ENCODE data around the gene RHBDF2.
"Not testable (repeated sequence)": the region's sequence is repeated elsewhere in the genome, so short reads cannot be mapped to it uniquely, and the experiment has no call there.

RHBDF2 gene

GRCh38 chr17:76538281-76538931 is 37.2 kb upstream of the RHBDF2 start:
- DNase-seq (no peak), ATAC-seq (no peak)

- DNase-seq, result no peak
- no peak for ATAC-seq
Observed at GRCh38 chr17:76537578-76538280, 36.5 kb upstream of the RHBDF2 start, which contains the start of gene CYGB. Gene CYGB, minus strand, starts transcription at chr17:76537709. Its CDS starts 167 bp downstream, at chr17:76537542.

GRCh38 chr17:76537288-76537577 is 36.0 kb upstream of the RHBDF2 start:
- ATAC-seq (no peak), DNase-seq (no peak)

GRCh38 chr17:76536511-76537287 is 35.5 kb upstream of the RHBDF2 start:
- ATAC-seq (no peak), DNase-seq (no peak)

GRCh38 chr17:76535788-76536510 is 34.7 kb upstream of the RHBDF2 start:
- no peak for ATAC-seq
- no peak for DNase-seq

- no peak for ATAC-seq
- no peak for DNase-seq
Observed at GRCh38 chr17:76534831-76535732, 33.9 kb upstream of the RHBDF2 start.

GRCh38 chr17:76533640-76534359 is 32.6 kb upstream of the RHBDF2 start:
- not testable (repeated sequence) for ATAC-seq, DNase-seq

- DNase-seq, result no peak
Observed at GRCh38 chr17:76532072-76532651, 30.9 kb upstream of the RHBDF2 start.

GRCh38 chr17:76531486-76532038 is 30.3 kb upstream of the RHBDF2 start:
- no peak for ATAC-seq
- DNase-seq, result no peak

More at GRCh38 chr17:76532072-76532651, 30.9 kb upstream of the RHBDF2 start:
- no peak for ATAC-seq

- no peak for ATAC-seq
- no peak for DNase-seq
Observed at GRCh38 chr17:76530811-76531485, 29.7 kb upstream of the RHBDF2 start.

- DNase-seq (no peak), ATAC-seq (no peak)
Observed at GRCh38 chr17:76530095-76530723, 29.0 kb upstream of the RHBDF2 start.

GRCh38 chr17:76529224-76530094 is 28.2 kb upstream of the RHBDF2 start:
- no peak for DNase-seq
- no peak for ATAC-seq

- peak; percentile 27 for DNase-seq
- no peak for ATAC-seq
Observed at GRCh38 chr17:76528528-76529223, 27.5 kb upstream of the RHBDF2 start.

GRCh38 chr17:76528156-76528527 is 26.9 kb upstream of the RHBDF2 start:
- DNase-seq (peak; percentile 35), ATAC-seq (peak; percentile 11)

- peak; percentile 53 for DNase-seq
- peak; percentile 41 for ATAC-seq
Observed at GRCh38 chr17:76527430-76528111, 26.3 kb upstream of the RHBDF2 start.

GRCh38 chr17:76527016-76527415 is 25.8 kb upstream of the RHBDF2 start:
- ATAC-seq, result not testable (repeated sequence)

GRCh38 chr17:76525513-76525833 is 24.2 kb upstream of the RHBDF2 start:
- not testable (repeated sequence) for DNase-seq

More at GRCh38 chr17:76527016-76527415, 25.8 kb upstream of the RHBDF2 start:
- not testable (repeated sequence) for DNase-seq

More at GRCh38 chr17:76525513-76525833, 24.2 kb upstream of the RHBDF2 start:
- not testable (repeated sequence) for ATAC-seq

Measured in stimulated activated naive CD8-positive, alpha-beta T cell treated with anti-CD3 and anti-CD28 coated beads, Interleukin-15, Interleukin-2, amounts not matched to agents 100 U/mL and 50 U/mL, for 24 hours (primary cell).